Endodermal cell (in vitro differentiated cells): ENCODE data around the gene GPR3. TPM values are rescaled to one million over a fixed set of nuclear protein-coding genes. Genes with fewer than 3 reads are reported as not detected.

ENCODE experiments used
- DNase-seq: peaks from one replicate; pipeline ENCODE4 v3.0.0-alpha.2; 2017
- H3K27ac ChIP-seq: 2 replicates; pipeline ENCODE4 v1.5.1; 2013; ENCODE audit warnings: mild to moderate bottlenecking, low read depth, low read length, moderate library complexity
- H3K27me3 ChIP-seq: 2 replicates; pipeline ENCODE4 v1.6.1; 2013; ENCODE audit warnings: mild to moderate bottlenecking, low read length, moderate library complexity; ENCODE audit not compliant: insufficient read depth, control insufficient read depth, poor library complexity, severe bottlenecking
- H3K36me3 ChIP-seq: 2 replicates; pipeline ENCODE4 v1.7.0; 2013; ENCODE audit warnings: mild to moderate bottlenecking, low read length, moderate library complexity; ENCODE audit not compliant: control insufficient read depth, insufficient read depth
- H3K4me1 ChIP-seq: one replicate; pipeline ENCODE4 v1.7.0; 2013; ENCODE audit warnings: low read length; ENCODE audit not compliant: control insufficient read depth, insufficient read depth
- H3K4me3 ChIP-seq: 2 replicates; pipeline ENCODE4 v1.5.1; 2013; ENCODE audit warnings: mild to moderate bottlenecking, low read length, moderate library complexity
- H3K9ac ChIP-seq: 2 replicates; pipeline ENCODE4 v1.6.1; 2013; ENCODE audit warnings: mild to moderate bottlenecking, low read length, moderate library complexity; ENCODE audit not compliant: poor library complexity, severe bottlenecking; ENCODE audit errors: extremely low read depth
- H3K9me3 ChIP-seq: 2 replicates; pipeline ENCODE4 v1.6.1; 2013; ENCODE audit warnings: mild to moderate bottlenecking, low read length, moderate library complexity; ENCODE audit not compliant: control insufficient read depth
- H3K27ac Mint-ChIP-seq: 2 replicates; pipeline ENCODE4 v1.8.0; 2020; ENCODE audit warnings: mixed read lengths
- H3K27me3 Mint-ChIP-seq: 2 replicates; pipeline ENCODE4 v1.8.0; 2021; ENCODE audit warnings: mild to moderate bottlenecking, mixed read lengths; ENCODE audit not compliant: insufficient read depth
- H3K36me3 Mint-ChIP-seq: 2 replicates; pipeline ENCODE4 v1.8.0; 2020; ENCODE audit warnings: low read depth, mixed read lengths
- H3K4me1 Mint-ChIP-seq: 2 replicates; pipeline ENCODE4 v1.8.0; 2020; ENCODE audit warnings: mixed read lengths
- H3K4me3 Mint-ChIP-seq: 2 replicates; pipeline ENCODE4 v1.8.0; 2020; ENCODE audit warnings: mild to moderate bottlenecking, moderate library complexity, mixed read lengths
- H3K9me3 Mint-ChIP-seq: 2 replicates; pipeline ENCODE4 v1.8.0; 2020; ENCODE audit warnings: mild to moderate bottlenecking, mixed read lengths
- whole genome bisulfite sequencing, 2 experiments: methylation state at CpG; one replicate each; pipeline versions ENCODE4 v1.1.5 to v1.1.7; 2013; ENCODE audit warnings: missing lambda C conversion rate in 2 of 2, mixed read lengths in 1 of 2; ENCODE audit not compliant: insufficient coverage in 1 of 2, insufficient read length in 1 of 2; 5-methylcytosine and 5-hydroxymethylcytosine counted together
- total RNA-seq, 2 donors: library from RNA; stranded (reverse); fragmentation: NEBNext Ultra II Directional in 1 of 2; extraction: Animal tissue kit (Norgen Biotek cat#: 25700) in 1 of 2; gene quantifications; 2 replicates in 1 of 2; 3 replicates in 1 of 2; pipeline ENCODE4 v1.2.1, GENCODE V29; 2021
- TF ChIP-seq, protein P1 (sequence below): fragments of 200-600 bp; sonication (generic); conservative IDR thresholded peaks from 2 replicates; pipeline ENCODE4 v1.5.0; 2021; ENCODE audit warnings: antibody characterized with exemption, mild to moderate bottlenecking

GPR3 gene
- total RNA-seq, 2 donors from 2014 or later = 3.5 to 4.1 TPM

GRCh38 chr1:27423709-27424108 lies 31.3 kb downstream of the GPR3 start:
- Mint-ChIP-seq H3K36me3 (peaks cover 24% of the 10 kb centered on the region), H3K9me3 (no peaks in the 10 kb centered on the region), H3K27me3 (no peaks in the 10 kb centered on the region), H3K4me3 (no peak overlapping the region), H3K27ac (no peak overlapping the region), H3K4me1 (peaks cover 30% of the 10 kb centered on the region)
- DNase-seq = no peak
- no peak overlapping the region for H3K4me3 ChIP-seq
- peaks cover 17% of the 10 kb centered on the region for H3K4me1 ChIP-seq
- H3K9ac ChIP-seq = no peak overlapping the region
- H3K27me3 ChIP-seq = no peaks in the 10 kb centered on the region
- no peak overlapping the region for H3K27ac ChIP-seq
- TF ChIP-seq, protein P1, sequence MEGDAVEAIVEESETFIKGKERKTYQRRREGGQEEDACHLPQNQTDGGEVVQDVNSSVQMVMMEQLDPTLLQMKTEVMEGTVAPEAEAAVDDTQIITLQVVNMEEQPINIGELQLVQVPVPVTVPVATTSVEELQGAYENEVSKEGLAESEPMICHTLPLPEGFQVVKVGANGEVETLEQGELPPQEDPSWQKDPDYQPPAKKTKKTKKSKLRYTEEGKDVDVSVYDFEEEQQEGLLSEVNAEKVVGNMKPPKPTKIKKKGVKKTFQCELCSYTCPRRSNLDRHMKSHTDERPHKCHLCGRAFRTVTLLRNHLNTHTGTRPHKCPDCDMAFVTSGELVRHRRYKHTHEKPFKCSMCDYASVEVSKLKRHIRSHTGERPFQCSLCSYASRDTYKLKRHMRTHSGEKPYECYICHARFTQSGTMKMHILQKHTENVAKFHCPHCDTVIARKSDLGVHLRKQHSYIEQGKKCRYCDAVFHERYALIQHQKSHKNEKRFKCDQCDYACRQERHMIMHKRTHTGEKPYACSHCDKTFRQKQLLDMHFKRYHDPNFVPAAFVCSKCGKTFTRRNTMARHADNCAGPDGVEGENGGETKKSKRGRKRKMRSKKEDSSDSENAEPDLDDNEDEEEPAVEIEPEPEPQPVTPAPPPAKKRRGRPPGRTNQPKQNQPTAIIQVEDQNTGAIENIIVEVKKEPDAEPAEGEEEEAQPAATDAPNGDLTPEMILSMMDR = no peak
- 96 to 98% methylated on average over 4 of the region's 4 CpGs for WGBS, 2 experiments
- peaks cover 28% of the 10 kb centered on the region for H3K36me3 ChIP-seq
- H3K9me3 ChIP-seq = no peaks in the 10 kb centered on the region

GRCh38 chr1:27427329-27427728 lies 34.9 kb downstream of the GPR3 start:
- Mint-ChIP-seq H3K9me3 (no peaks in the 10 kb centered on the region), H3K27ac (peak overlapping the region; percentile 98), H3K4me1 (peaks cover 46% of the 10 kb centered on the region), H3K4me3 (no peak overlapping the region), H3K27me3 (no peaks in the 10 kb centered on the region), H3K36me3 (peaks cover 21% of the 10 kb centered on the region)
- TF ChIP-seq, protein P1 = no peak
- H3K4me3 ChIP-seq = no peak overlapping the region
- peaks cover 24% of the 10 kb centered on the region for H3K4me1 ChIP-seq
- peaks cover 28% of the 10 kb centered on the region for H3K36me3 ChIP-seq
- 89 to 97% methylated on average over 2 of the region's 2 CpGs for WGBS, 2 experiments
- peak overlapping the region; percentile 93 for H3K27ac ChIP-seq
- DNase-seq = no peak
- H3K27me3 ChIP-seq = no peaks in the 10 kb centered on the region
- H3K9me3 ChIP-seq = no peaks in the 10 kb centered on the region
- peak overlapping the region; percentile 2 for H3K9ac ChIP-seq

GRCh38 chr1:27427816-27428315 lies 35.4 kb downstream of the GPR3 start:
- Mint-ChIP-seq H3K4me3 (no peak overlapping the region), H3K36me3 (peaks cover 18% of the 10 kb centered on the region), H3K4me1 (peaks cover 46% of the 10 kb centered on the region), H3K27ac (peak overlapping the region; percentile 98), H3K27me3 (no peaks in the 10 kb centered on the region), H3K9me3 (no peaks in the 10 kb centered on the region)
- H3K27ac ChIP-seq = peak overlapping the region; percentile 93
- H3K4me1 ChIP-seq = peaks cover 24% of the 10 kb centered on the region
- no peak overlapping the region for H3K4me3 ChIP-seq
- no peak for DNase-seq
- TF ChIP-seq, protein P1 = no peak
- 50 to 77% methylated on average over 2 of the region's 2 CpGs for WGBS, 2 experiments
- no peaks in the 10 kb centered on the region for H3K27me3 ChIP-seq
- no peaks in the 10 kb centered on the region for H3K9me3 ChIP-seq
- peak overlapping the region; percentile 2 for H3K9ac ChIP-seq
- H3K36me3 ChIP-seq = peaks cover 28% of the 10 kb centered on the region
